Measurements from ENCODE around the gene OR10C1.

Gene OR10C1, protein sequence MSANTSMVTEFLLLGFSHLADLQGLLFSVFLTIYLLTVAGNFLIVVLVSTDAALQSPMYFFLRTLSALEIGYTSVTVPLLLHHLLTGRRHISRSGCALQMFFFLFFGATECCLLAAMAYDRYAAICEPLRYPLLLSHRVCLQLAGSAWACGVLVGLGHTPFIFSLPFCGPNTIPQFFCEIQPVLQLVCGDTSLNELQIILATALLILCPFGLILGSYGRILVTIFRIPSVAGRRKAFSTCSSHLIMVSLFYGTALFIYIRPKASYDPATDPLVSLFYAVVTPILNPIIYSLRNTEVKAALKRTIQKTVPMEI

GRCh38 chr6:29439006-29439405 is at the start of gene OR10C1:
OR10C1 (plus strand) TSS chr6:29439306; CDS start chr6:29440016, 710 bp downstream.
- DNase-seq (ENCODE audit: low read depth), result no peak
- in situ Hi-C loops (cut with HindIII; ENCODE audit: low sequenced_read_pairs), result no loop called here
- H3K4me3 ChIP-seq (ENCODE audit: low read depth, low read length), result no peak within 1 kb of the TSS
- TF ChIP-seq, protein P1, sequence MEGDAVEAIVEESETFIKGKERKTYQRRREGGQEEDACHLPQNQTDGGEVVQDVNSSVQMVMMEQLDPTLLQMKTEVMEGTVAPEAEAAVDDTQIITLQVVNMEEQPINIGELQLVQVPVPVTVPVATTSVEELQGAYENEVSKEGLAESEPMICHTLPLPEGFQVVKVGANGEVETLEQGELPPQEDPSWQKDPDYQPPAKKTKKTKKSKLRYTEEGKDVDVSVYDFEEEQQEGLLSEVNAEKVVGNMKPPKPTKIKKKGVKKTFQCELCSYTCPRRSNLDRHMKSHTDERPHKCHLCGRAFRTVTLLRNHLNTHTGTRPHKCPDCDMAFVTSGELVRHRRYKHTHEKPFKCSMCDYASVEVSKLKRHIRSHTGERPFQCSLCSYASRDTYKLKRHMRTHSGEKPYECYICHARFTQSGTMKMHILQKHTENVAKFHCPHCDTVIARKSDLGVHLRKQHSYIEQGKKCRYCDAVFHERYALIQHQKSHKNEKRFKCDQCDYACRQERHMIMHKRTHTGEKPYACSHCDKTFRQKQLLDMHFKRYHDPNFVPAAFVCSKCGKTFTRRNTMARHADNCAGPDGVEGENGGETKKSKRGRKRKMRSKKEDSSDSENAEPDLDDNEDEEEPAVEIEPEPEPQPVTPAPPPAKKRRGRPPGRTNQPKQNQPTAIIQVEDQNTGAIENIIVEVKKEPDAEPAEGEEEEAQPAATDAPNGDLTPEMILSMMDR (IDR thresholded peaks at IDR 0.05; ENCODE audit: low read depth, low read length, missing control alignments), result no peak

- TF ChIP-seq, protein P1 (IDR thresholded peaks at IDR 0.05; ENCODE audit: low read depth, low read length, missing control alignments), result no peak
- no peak for DNase-seq (ENCODE audit: low read depth)
- H3K4me3 ChIP-seq (ENCODE audit: low read depth, low read length), result no peak within 1 kb of the TSS
- in situ Hi-C loops (cut with HindIII; ENCODE audit: low sequenced_read_pairs), result no loop called here
These were observed 43.8 kb upstream of the OR10C1 start, which contains the start of gene OR12D2 for GRCh38 chr6:29395331-29395730. OR12D2 (plus strand) TSS chr6:29395631; CDS start chr6:29396700, 1,069 bp downstream.

GRCh38 chr6:29399525-29399924 is 39.6 kb upstream of the OR10C1 start:
- no peak for DNase-seq (ENCODE audit: low read depth)
- TF ChIP-seq, protein P1 (IDR thresholded peaks at IDR 0.05; ENCODE audit: low read depth, low read length, missing control alignments), result no peak
- no peak overlapping the region for H3K4me3 ChIP-seq (ENCODE audit: low read depth, low read length)
- in situ Hi-C loops (cut with HindIII; ENCODE audit: low sequenced_read_pairs), result no loop called here

DNA sequence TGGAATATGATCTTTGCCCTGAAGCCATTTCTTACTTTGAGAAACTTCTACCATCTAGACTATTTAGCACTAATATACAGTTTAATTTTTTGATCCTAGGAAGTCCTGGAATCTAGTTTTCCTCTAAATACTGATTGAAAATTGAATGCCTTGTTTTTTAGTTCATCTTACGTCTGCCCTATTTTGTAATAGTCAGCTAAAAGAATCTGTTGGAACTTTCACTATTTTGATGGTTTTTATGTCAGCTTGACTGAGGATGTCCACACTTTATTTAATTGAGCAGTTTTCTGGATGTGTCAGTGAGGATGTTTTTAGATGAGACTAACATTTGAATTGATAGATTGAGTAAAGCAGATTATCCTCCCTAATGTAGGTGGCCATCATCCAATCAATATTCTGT is 35.3 kb upstream of the OR10C1 start:
- H3K4me3 ChIP-seq (ENCODE audit: low read depth, low read length), result no peak overlapping the region
- TF ChIP-seq, protein P1 (IDR thresholded peaks at IDR 0.05; ENCODE audit: low read depth, low read length, missing control alignments), result no peak
- no peak for DNase-seq (ENCODE audit: low read depth)
- in situ Hi-C loops (cut with HindIII; ENCODE audit: low sequenced_read_pairs), result no loop called here

- in situ Hi-C loops (cut with HindIII; ENCODE audit: low sequenced_read_pairs), result no loop called here
- DNase-seq (ENCODE audit: low read depth), result no peak
- no peak within 1 kb of the TSS for H3K4me3 ChIP-seq (ENCODE audit: low read depth, low read length)
- TF ChIP-seq, protein P1 (IDR thresholded peaks at IDR 0.05; ENCODE audit: low read depth, low read length, missing control alignments), result no peak
These were observed 24.5 kb upstream of the OR10C1 start, which contains the start of gene OR12D1 for GRCh38 chr6:29414588-29414987. OR12D1 (plus strand) TSS chr6:29414928.

- in situ Hi-C loops (cut with HindIII; ENCODE audit: low sequenced_read_pairs), result no loop called here
- H3K4me3 ChIP-seq (ENCODE audit: low read depth, low read length), result no peak overlapping the region
- TF ChIP-seq, protein P1 (IDR thresholded peaks at IDR 0.05; ENCODE audit: low read depth, low read length, missing control alignments), result no peak
- no peak for DNase-seq (ENCODE audit: low read depth)
These were observed 19.6 kb upstream of the OR10C1 start for GRCh38 chr6:29419516-29419915.

Data from astrocyte of the cerebellum (primary cell).